Kidney tubule cell (primary cell): ENCODE results near the gene ATP5F1A.
A peak's percentile ranks its signal among the peaks of the same experiment; 100 is the strongest.
"Not testable (repeated sequence)": the region's sequence is repeated elsewhere in the genome, so short reads cannot be mapped to it uniquely, and the experiment has no call there.

ENCODE experiments used
- DNase-seq: peaks from one replicate; pipeline ENCODE4 v3.0.0-alpha.2; 2018; ENCODE audit warnings: low spot score

The ATP5F1A gene

GRCh38 chr18:46097801-46098615 lies at the start of gene ATP5F1A:
ATP5F1A (minus strand) TSS chr18:46098296; CDS start chr18:46098231, 65 bp downstream.
- DNase-seq: peak; percentile 81

- DNase-seq: no peak
Measured at GRCh38 chr18:46141199-46141598, 43.1 kb upstream of the ATP5F1A start.

GRCh38 chr18:46140173-46140572 lies 42.1 kb upstream of the ATP5F1A start:
- DNase-seq: no peak

- DNase-seq: no peak
Measured at GRCh38 chr18:46134920-46135675, 37.0 kb upstream of the ATP5F1A start.

- DNase-seq: no peak
Measured at GRCh38 chr18:46133534-46133933, 35.4 kb upstream of the ATP5F1A start.

GRCh38 chr18:46130549-46130948 lies 32.5 kb upstream of the ATP5F1A start:
- not testable (repeated sequence) for DNase-seq

GRCh38 chr18:46130061-46130460 lies 32.0 kb upstream of the ATP5F1A start:
- DNase-seq: no peak

GRCh38 chr18:46126625-46127024 lies 28.5 kb upstream of the ATP5F1A start:
- DNase-seq: not testable (repeated sequence)

GRCh38 chr18:46113751-46114150 lies 15.7 kb upstream of the ATP5F1A start:
- DNase-seq: no peak

GRCh38 chr18:46110406-46110805 lies 12.3 kb upstream of the ATP5F1A start:
- no peak for DNase-seq

- DNase-seq: peak; percentile 48
Measured at GRCh38 chr18:46109386-46109785, 11.3 kb upstream of the ATP5F1A start.

GRCh38 chr18:46104128-46104911 lies 6.2 kb upstream of the ATP5F1A start, which contains the start of gene HAUS1:
HAUS1 (plus strand) TSS chr18:46104385; CDS start chr18:46104412, 27 bp downstream.
- DNase-seq: peak; percentile 90

GRCh38 chr18:46099463-46099862 lies 1.4 kb upstream of the ATP5F1A start:
- no peak for DNase-seq

- no peak for DNase-seq
Measured at GRCh38 chr18:46098616-46098933, 479 bp upstream of the ATP5F1A start.

- DNase-seq: no peak
Measured at GRCh38 chr18:46097431-46097800, 680 bp downstream of the ATP5F1A start.

GRCh38 chr18:46096651-46097300 lies 1.3 kb downstream of the ATP5F1A start:
- peak; percentile 33 for DNase-seq

- DNase-seq: no peak
Measured at GRCh38 chr18:46095532-46095931, 2.6 kb downstream of the ATP5F1A start.

GRCh38 chr18:46088501-46088900 lies 9.6 kb downstream of the ATP5F1A start:
- DNase-seq: not testable (repeated sequence)

GRCh38 chr18:46084431-46084830 lies 13.7 kb downstream of the ATP5F1A start:
- no peak for DNase-seq

- no peak for DNase-seq
Measured at GRCh38 chr18:46080156-46080555, 17.9 kb downstream of the ATP5F1A start.

GRCh38 chr18:46079336-46079735 lies 18.8 kb downstream of the ATP5F1A start:
- no peak for DNase-seq
